Measurements from ENCODE around the gene BRCA1.

GRCh38 chr17:43044024-43044423 lies 81.1 kb downstream of the BRCA1 start:
- TF ChIP-seq EZH2 (IDR thresholded peaks at IDR 0.05) (no peak), CTCF (IDR thresholded peaks at IDR 0.05 in 2 of 3, conservative IDR thresholded peaks at IDR 0.05 in 1 of 3; ENCODE audit: borderline replicate concordance in 1 of 3, insufficient read depth in 1 of 3, low read depth in 2 of 3, low read length in 2 of 3) (no peak), POLR2AphosphoS5 (IDR thresholded peaks at IDR 0.05; ENCODE audit: low read depth, low read length) (no peak), ZBTB33 (IDR thresholded peaks at IDR 0.05; ENCODE audit: extremely low read depth, insufficient replicate concordance, low read length) (no peak), MAX (IDR thresholded peaks at IDR 0.05) (no peak), EZH2phosphoT487 (IDR thresholded peaks at IDR 0.05; ENCODE audit: borderline replicate concordance) (no peak), ELF1 (IDR thresholded peaks at IDR 0.05; ENCODE audit: borderline replicate concordance, low read depth) (no peak), TCF7L2 (IDR thresholded peaks at IDR 0.05; ENCODE audit: borderline replicate concordance, extremely low read depth, insufficient read depth, insufficient read length) (no peak), SRF (IDR thresholded peaks at IDR 0.05; ENCODE audit: low read depth) (no peak), RAD21 (IDR thresholded peaks at IDR 0.05; ENCODE audit: low read depth) (no peak), FOSL1 (IDR thresholded peaks at IDR 0.05; ENCODE audit: low read depth) (no peak), REST (IDR thresholded peaks at IDR 0.05; ENCODE audit: low read depth) (no peak)
- TF ChIP-seq, protein P1, sequence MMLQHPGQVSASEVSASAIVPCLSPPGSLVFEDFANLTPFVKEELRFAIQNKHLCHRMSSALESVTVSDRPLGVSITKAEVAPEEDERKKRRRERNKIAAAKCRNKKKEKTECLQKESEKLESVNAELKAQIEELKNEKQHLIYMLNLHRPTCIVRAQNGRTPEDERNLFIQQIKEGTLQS (IDR thresholded peaks at IDR 0.05) = no peak
